Stimulated activated CD8-positive, alpha-beta memory T cell treated with anti-CD3 and anti-CD28 coated beads, Interleukin-12 subunit alpha, Interleukin-12 subunit beta, amount 100 ng/mL, for 24 hours (primary cell): ENCODE results near the gene MADCAM1.
"Not testable (repeated sequence)": the region's sequence is repeated elsewhere in the genome, so short reads cannot be mapped to it uniquely, and the experiment has no call there.

ENCODE experiments used
- DNase-seq: peaks from one replicate; pipeline ENCODE4 v3.0.0-alpha.2; 2020; ENCODE audit errors: extremely low read depth

Gene MADCAM1

GRCh38 chr19:496112-496665, at the start of gene MADCAM1:
MADCAM1 (plus strand) TSS chr19:496486; CDS start chr19:496500, 14 bp downstream.
- no peak for DNase-seq

- DNase-seq, result no peak
Observed at GRCh38 chr19:447064-447426, 49.2 kb upstream of the MADCAM1 start.

- no peak for DNase-seq
Observed at GRCh38 chr19:447816-448560, 48.3 kb upstream of the MADCAM1 start.

GRCh38 chr19:449916-450315, 46.4 kb upstream of the MADCAM1 start:
- no peak for DNase-seq

- DNase-seq, result not testable (repeated sequence)
Observed at GRCh38 chr19:450912-451481, 45.3 kb upstream of the MADCAM1 start.

- no peak for DNase-seq
Observed at GRCh38 chr19:452829-453228, 43.5 kb upstream of the MADCAM1 start.

GRCh38 chr19:453606-454005, 42.7 kb upstream of the MADCAM1 start:
- no peak for DNase-seq

GRCh38 chr19:455031-455705, 41.1 kb upstream of the MADCAM1 start:
- DNase-seq, result no peak

- DNase-seq, result no peak
Observed at GRCh38 chr19:455851-456546, 40.3 kb upstream of the MADCAM1 start.

GRCh38 chr19:456547-457110, 39.7 kb upstream of the MADCAM1 start:
- no peak for DNase-seq

GRCh38 chr19:457636-458035, 38.6 kb upstream of the MADCAM1 start:
- DNase-seq, result no peak

- DNase-seq, result no peak
Observed at GRCh38 chr19:458091-459042, 37.9 kb upstream of the MADCAM1 start.

- DNase-seq, result no peak
Observed at GRCh38 chr19:459724-460511, 36.4 kb upstream of the MADCAM1 start.

- no peak for DNase-seq
Observed at GRCh38 chr19:460877-461720, 35.2 kb upstream of the MADCAM1 start, which contains the start of gene SHC2. SHC2 (minus strand) TSS chr19:461033; CDS start chr19:460996, 37 bp downstream.

GRCh38 chr19:461721-462551, 34.4 kb upstream of the MADCAM1 start:
- no peak for DNase-seq

- DNase-seq, result no peak
Observed at GRCh38 chr19:463483-464207, 32.6 kb upstream of the MADCAM1 start.

GRCh38 chr19:464208-464545, 32.1 kb upstream of the MADCAM1 start:
- DNase-seq, result no peak
